ENCODE data around the gene ADARB2.

The ADARB2 gene

DNA sequence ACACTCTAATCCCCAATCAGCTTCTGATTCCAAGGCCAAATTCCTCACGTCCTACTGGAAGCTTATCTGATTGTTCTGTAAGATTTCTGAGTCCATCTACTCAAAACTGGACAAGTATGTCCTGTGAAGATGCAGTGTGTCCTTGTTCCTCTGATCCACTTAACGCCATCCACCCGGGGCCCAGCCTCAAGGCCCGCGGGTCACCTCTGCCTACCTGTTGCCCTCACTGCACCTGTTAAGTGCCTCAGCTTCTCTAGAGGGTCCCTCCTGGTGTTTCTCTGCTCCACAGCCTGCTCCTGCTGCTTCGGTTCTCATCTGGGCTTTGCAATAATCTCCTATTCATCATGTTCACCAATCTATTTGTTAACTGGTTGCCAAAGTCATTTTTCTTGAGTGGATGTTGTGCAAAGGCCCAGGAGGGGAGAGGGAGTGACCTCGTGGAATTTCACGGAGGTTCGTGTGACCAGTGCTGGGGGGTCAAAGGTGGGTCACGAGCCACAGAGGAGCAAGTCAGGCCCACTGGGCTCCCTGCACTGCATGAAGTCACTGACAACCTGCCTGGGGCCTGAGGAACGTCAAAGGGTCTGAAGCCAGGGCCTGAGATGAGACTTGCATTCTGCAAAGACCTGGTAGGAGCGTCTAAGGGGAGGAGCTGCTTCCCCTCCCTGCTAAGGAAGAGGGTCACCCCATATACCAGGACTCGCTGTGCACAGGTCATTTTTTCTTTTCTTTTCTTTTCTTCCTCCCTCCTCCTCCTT is 343.0 kb downstream of the ADARB2 start:
- DNase-seq: no peak

DNA sequence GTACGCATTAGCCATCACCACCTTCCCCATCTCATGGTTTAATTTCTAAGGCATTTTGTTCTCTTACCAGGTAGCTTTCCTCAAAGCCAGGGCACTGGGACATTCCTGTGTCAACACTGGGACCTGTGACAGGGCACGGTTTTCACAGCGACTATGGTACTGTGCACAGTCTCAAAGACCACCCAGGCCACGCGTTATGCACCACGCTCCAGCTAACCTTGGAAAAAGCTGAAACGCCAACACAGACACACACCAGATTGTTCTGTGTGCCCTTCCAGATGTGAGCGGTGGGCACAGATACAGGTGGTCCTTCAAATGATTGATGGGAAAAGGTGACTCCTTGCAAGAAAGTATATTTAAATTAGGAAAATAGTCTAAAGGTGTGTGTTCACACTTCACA is 343.8 kb downstream of the ADARB2 start:
- no peak for DNase-seq

DNA sequence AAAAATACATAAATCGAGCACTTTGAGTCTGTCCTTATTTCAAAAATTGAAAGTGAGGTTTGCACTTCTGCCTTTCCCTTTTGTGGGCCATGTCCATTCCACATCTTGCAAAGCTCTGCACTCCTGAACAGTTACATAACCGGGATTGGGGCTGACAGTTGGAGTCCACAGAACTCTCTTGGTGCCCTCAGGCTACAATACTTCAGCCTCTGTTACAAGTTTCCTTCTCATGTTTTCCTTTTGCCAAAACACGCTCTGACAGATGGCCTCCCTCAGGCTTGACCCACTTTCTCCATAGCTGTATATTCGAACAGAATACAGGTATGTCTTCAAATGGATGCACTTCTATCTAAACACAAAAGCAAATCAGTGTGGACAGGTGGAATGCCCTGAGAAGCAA is 345.2 kb downstream of the ADARB2 start:
- DNase-seq: no peak

DNA sequence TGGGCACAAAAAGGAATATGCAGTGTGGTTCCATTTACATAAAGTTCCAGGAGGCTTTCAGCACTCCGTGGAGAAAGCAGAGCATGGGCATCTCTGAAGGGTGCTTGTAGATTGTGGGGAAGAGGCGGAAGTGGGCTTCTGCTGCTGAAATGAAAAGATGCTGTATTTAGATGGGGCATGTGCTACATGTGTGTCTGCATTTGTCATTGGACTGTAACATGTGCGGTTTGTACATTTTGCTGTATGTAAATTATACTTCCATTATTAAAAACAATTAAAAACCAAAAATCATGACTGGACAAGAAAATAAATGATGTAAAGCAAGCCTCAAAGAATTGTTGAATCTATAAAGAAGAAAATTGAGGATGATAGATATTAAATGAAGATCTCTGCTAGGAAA is 347.1 kb downstream of the ADARB2 start:
- no peak for DNase-seq

DNA sequence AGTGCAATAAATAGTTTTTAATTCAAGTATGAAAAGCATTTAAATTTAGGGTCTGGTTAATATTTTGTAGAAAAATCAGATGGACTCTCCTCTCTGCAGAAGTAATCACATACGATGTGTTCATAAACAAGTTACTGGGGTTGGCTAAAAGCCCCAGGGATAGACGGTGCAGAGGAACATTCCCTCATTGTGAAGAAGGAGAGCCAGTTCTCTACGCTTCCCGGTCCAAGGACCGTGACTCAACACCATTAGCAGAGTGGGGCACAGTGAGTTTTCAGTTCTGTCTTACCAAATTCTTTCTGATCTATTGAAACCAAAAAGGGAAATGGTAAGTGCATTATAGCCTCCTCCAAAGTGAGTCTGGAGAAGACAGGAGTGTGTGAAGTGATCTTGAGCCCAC is 353.3 kb downstream of the ADARB2 start:
- no peak for DNase-seq

DNA sequence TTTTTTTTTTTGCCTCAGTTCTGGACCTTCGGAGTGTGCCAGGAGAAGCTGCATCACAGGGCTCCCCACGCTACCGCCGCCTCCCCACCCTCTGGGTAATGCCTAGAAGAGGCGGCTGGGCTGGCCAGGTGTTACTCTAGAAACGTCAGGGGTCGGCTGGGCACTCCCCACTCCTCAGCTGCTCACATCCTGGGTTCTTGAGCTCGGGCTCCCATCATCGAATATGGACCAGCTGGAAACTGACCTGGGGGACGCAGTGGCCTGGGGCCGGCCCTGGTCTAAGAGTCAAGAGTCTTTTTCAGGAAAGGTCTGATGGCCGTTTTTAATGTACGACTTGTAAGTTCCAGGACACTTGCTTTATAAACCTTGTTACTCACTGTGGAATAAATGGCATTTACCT is 354.6 kb downstream of the ADARB2 start:
- no peak for DNase-seq

DNA sequence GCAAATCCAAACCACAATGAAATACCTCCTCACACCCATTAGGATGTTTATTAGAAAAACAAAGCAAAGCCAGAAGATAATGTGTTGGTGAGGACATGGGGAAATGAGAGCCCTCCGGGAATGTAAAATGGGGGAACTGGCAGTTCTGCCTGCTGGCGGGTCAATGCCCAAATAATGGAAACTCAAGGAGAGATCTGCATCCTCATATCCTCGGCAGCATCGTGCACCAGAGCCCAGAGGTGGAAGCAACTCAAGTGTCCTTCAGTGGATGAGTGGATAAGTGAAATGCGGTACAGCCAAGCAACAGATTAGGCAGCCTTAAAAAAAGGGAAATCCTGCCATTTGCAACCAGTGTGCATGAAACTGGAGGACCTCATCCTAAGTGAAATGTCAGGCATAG is 356.0 kb downstream of the ADARB2 start:
- no peak for DNase-seq

DNA sequence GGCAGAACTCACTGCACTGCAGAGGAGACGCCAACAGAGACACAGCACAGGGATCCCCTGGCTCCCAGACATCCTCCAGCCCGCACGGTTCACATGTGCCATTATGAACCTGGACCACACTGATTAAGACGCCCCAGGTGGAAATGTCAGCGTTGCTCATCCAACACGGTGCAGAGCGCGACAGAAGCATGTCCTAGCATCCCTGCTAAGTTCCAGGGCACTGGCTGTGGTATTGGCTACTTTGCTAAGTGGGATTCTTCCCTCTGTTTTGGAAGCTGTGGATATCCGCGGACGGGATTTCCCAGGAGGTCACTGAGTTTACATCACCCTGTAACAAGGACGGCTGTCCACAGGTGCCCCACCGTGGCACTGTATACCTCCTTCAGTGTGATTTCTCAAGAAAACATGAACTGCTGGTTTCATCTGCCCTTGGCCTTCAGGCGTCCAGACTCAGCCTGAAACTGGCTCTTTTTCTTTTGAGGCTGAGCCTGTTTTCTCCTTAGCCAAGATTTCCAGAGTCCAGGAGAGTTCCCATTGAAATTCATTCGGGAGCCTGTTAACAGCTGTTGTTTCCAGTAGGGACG is 357.1 kb downstream of the ADARB2 start:
- no peak for DNase-seq

DNA sequence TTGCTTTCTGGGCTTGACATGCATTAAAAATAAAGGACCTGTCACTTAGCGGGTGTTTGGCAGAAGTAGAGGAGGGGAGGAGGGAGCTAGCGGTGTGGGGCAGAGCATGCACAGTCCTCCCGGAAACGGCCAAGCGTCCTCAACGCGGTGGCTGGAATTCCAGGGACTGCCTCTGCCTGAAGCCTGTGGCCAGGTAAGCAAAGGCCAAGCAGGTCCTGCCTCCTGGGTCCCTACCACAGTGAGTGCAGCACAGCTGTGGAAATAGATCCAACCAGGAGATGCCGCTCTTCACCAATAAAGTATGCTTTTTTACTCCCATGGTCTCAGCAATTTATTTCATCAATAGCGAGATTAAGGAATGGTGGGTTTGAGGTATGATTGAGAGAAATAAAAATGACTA is 357.7 kb downstream of the ADARB2 start:
- DNase-seq: no peak

DNA sequence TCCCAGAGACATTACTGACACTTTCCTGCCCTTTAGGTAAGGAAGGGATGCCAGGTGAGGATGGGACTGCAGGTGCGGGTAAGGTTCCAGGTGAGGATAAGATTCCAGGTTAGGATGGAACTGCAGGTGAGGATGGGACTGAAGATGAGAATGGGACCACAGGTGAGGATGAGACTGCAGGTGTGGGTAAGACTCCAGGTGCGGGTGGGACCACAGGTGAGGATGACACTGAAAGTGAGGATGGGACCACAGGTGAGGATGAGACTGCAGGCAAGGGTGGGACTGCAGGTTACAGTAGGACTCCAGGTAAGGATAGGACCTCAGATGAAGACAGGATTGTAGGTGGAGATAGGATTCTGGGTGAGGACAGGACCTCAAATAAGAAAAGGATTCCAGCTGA is 358.9 kb downstream of the ADARB2 start:
- DNase-seq: no peak

DNA sequence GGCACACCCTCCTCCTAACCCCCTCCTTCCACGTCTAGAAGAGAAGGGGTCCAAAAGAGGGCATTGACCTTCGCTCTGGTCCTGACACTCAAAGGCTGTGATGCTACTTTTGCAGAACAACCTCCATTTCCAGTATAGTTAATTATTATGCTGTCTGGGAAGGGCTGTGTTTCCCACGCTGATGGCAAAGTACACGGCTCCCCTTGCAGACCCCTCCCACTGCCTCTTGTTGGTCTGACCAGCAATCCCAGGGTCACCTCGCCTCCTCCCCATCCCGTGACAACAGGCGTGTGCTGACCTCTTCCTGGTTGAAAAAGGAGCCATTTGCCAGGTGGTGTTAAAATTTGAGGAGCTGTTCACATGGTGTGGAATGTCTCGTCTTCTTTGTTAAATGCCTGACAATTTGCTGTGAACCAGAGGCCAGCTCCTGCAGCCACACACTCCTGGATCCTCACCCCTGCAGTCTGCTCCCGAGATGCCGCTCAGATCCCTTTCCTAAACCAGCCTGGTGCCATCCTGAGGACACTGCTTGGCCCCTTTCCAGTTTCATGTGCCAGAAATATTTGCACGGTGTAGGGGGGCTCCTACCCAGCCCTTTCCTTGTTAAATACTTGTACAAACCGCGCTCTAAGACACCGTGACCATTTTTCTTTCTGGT is 359.5 kb downstream of the ADARB2 start:
- DNase-seq: no peak

DNA sequence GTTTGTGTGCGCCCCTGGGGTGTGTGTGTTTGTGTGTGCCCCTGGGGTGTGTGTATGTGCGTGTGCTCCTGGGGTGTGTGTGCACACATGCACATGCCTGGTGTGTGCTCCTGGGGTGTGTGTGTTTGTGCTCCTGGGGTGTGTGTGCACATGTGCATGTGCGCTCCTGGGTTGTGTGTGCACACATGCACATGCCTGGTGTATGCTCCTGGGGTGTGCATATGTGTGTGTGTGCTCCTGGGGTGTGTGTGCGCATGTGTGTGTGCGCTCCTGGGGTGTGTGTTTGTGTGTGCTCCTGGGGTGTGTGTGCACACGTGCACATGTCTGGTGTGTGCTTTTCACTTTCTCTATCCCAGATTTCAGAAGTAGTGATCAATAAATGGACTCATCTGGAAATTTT is 360.1 kb downstream of the ADARB2 start:
- no peak for DNase-seq

DNA sequence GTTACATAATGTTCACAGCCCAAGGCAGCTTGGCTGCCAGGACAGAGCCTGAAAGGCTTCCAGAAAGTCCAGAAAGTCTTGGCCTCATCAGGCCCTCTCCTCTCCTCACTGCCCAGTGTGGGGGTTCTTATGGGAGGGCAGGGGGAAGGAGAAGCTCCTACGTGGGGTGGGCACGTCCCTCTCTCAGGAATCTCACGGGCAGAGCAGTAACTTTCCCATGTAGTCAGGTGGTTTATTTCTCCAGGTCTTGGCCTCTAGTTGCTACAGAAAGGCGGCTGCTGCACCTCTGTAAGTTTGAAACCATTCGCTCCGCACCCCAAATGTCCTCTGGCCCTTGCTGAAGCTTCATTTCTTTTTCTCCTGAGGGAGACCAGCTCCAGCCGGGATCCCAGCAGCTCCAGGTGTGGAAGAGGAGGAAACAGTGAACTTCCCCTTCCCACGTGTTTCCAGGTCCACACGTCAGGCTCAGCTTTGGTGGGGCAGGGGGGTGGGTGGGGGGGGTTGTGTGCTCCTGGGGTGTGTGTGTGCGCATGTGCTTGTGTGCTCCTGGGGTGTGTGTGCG is 360.9 kb downstream of the ADARB2 start:
- no peak for DNase-seq

DNA sequence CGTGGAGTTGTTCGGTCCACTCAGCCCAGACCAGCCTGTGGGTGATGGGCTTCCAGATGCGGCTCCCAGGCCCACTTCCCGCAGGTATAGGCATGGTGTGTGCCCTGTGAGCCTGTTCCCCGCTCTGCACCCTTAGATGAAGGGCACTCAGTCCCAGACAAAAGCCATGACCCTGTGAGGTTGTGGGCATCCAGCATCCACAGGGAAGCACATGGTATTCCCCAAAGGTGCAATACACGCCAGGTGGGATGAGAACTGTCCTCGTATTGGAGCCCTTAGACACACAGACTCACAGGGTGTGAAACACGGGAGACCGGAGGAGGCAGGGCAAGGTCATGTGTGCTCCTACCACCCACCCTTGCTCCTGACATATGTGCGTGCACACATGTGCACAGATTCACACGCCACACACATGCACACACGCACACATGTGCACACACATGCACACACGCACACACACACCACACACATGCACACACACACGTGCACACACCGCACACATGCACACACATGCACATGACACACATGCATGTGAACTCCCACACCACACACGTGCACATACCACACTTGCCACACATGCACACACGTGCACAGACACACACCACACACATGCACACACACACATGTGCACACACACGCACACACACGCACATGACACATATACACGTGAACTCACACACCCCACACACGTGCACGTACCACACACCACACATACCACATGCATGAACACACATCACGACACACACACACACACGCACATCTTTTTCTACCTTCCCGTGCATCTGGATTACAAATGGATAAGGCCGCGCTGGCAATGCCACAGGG is 361.8 kb downstream of the ADARB2 start:
- no peak for DNase-seq

DNA sequence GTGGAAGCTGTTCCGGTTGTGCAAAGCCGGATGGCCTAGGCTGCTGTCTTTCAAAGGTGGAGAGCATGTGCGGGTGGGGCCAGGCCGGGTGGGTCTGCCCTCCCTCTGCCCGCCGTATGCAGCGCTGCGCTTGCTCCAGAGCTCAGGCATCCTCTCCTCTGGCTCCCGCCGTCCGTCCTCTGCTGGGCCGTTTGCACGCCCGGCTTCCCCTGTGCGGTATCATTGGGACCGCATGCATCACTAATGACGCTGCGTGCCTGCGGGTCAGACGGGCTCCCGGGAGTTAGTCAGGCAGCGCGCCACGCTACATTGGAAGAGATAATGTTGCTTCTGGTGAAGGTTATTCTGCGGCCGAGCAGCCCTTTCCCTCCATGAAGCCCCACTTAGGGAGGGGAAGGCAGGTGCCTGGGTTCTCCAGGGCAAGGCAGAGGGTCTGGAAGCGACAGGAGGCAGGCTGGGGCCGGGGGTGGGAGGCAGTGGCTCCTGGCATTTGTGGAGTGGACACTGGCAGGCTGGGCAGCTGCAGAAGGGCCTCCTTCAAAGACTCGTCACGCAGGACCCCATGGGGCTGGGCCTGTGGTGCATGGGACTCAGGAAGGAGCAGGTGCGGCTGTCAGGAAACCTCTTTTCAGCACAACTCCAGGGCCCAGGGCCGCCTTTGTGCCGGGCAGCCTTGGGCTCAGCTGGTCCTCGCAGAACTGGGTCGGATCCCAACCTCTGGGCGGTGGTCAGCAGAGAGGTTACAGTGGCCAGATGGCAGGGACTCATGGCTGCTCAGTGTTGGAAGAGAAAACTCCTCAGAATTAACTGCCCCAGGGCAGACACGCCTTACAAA is 362.6 kb downstream of the ADARB2 start:
- DNase-seq: peak; percentile 42

DNA sequence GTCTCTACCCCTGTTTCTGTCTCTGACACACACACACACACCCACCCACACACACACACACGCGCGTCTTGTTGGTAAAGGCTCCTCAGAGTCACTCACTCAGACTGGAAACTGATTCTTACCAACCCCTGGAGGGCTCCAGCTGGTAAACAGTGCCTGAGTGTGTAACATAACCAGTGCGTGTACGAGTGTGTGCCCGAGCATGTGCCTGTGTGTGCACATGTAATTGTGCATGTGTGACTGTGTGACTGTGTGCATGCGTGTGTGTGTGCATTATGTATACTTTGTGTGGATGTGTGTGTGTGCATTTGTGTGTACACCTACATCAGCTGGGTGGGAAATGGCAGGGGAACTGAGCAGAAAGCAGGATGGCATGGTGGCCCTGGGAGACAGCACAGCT is 364.0 kb downstream of the ADARB2 start:
- DNase-seq: no peak

DNA sequence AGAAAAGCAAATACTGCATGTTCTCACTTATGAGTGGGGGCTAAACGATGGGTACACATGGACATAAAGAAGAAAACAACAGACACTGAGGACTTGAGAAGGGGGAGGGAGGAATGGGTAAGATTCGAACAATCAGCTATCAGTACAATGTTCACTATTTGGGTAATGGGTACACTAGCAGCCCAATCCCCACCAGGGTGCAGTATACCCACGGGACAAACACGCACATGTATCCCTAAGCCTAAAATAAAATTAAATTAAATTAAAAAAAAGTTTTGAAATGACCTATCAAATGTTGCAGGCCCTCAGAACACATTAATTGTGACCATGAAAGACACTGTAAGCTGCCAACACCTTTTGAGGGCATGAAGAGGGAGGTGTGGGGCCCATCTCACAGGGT is 365.1 kb downstream of the ADARB2 start:
- DNase-seq: no peak

DNA sequence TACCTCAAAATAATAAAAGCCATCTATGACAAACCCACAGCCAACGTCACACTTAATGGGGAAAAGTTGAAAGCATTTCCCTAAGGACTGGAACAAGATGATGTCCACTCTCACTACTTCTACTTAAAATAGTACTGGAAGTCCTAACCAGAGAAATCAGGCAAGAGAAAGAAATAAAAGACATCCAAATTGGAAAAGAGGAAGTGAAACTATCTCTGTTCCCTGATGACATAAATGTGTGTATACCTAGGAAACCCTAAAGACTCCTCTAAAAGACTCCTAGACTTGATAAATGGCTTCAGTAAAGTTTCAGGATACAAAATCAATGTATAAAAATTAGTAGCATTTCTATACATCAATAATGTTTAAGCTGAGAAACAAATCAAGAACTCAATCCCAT is 367.0 kb downstream of the ADARB2 start:
- DNase-seq: no peak

DNA sequence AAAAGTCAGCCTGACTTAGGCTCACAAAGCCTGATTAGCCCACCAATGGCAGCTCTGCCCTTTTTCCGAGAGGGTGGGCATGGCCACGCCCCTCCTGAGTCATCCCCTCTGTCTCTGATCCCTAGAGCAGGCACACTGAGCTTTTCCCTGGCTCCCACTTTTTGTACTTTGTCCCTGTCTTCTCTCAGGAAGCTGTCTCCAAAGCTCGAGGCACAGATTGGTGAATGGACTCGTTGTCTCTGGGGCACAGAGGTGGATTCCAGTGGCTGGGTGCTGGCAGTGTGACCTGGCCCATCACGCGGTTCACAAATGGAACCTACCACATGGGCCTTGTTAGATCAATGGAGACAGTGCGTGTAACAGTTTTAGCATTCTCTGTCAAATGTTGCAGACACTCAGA is 367.7 kb downstream of the ADARB2 start:
- DNase-seq: no peak

DNA sequence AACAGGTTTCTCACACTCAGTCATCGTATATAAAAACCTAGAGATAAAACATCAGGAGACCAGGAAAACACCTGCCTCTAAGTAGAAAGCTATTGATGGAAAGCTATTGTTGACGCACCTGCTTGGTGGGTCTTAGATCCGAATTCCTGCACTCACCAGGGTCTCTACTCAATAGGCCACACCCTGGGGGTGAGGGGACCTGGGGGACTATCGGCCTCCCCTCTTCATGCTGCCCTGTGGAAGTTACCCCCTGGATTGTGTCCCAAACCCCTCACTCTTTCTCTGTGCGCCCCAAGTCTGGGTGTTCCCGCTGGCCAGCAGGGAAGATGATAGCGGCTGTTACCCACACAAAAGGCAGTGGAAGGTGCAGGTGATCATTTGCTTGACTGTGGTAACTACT is 368.1 kb downstream of the ADARB2 start:
- no peak for DNase-seq

DNA sequence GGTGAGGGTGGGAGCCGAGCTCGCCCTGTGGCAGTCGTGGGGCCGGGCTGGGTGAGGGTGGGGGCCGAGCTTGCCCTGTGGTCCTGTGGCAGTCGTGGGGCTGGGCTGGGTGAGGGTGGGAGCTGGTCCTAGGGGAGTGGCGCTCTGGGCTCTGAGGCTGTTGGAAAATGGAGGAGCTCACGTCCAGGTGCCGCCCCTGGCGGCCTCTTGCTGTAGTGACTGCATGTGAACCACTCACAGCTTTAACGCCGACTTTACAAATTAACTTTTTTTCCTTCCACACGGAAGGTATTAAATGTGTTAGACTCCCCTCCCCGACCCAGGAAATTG is 368.5 kb downstream of the ADARB2 start:
- peak; percentile 49 for DNase-seq

Data from right kidney (tissue), 1 donor.